Skin epidermis (tissue), 12 donors: ENCODE measurements around the gene SPHKAP.

Experiments
- H3K27ac ChIP-seq, 21 experiments: fragments of 200-600 bp; sonication (generic) in 11 of 21; one replicate each; pipeline ENCODE4 v1.5.0; 2020; ENCODE audit warnings: mild to moderate bottlenecking in 3 of 21, inconsistent platforms in 2 of 21, moderate library complexity in 2 of 21
- H3K4me3 ChIP-seq, 7 experiments: fragments of 200-600 bp; sonication (generic) in 2 of 7; one replicate each; pipeline ENCODE4 v1.5.0; 2020; ENCODE audit warnings: inconsistent platforms in 2 of 7, mild to moderate bottlenecking in 2 of 7, moderate library complexity in 1 of 7

SPHKAP gene

DNA sequence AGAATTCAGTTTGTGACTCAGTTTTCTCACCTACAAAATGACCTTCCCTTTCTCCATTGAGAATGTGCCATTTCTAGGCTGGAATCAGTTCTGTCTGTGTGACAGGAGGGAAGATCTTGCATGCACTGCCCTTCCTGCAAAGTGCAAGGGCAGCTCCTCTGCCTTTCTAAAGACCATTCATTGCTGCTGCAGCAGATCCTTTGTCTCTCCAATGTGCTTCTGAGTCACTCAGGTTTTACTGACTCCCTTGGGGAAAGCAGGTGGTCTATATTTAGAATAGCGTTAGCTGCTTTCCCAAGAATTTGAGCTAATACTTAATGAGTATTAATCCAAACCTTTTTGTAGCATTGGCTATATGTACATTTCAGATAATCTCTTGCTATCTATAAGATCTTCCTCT, 247.6 kb downstream of the SPHKAP start:
- Histone ChIP-seq H3K4me3 (no peak overlapping the region), H3K27ac (no peak overlapping the region)

- Histone ChIP-seq H3K4me3 (no peak overlapping the region), H3K27ac (no peak overlapping the region)
These were observed 249.1 kb downstream of the SPHKAP start for GRCh38 chr2:227932403-227932802.

GRCh38 chr2:227932001-227932400, 249.5 kb downstream of the SPHKAP start:
- H3K4me3 ChIP-seq, result no peak overlapping the region
- H3K27ac ChIP-seq, result no peak overlapping the region
